Measurements from ENCODE around the gene SMAD1.
A peak's percentile ranks its signal among the peaks of the same experiment; 100 is the strongest.

SMAD1 gene

DNA sequence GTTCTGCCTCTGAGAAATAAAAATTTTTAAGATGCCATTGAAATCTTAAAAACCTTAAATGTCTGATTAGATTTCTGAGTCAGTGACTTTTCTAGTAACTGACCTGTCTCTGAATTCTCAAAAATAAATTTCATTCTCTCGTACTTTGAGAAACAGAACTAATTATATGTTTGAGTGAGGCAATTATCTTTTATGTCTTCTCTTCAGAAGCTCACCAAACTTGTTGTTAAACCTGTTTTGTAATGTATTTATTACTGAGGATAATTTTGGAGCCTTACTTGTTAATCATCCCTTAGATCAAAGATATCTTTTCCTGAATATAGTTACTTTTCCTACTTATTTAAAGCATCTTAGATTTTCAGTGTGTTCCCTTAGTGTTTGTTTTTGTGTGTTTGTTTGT lies 73.0 kb downstream of the SMAD1 start:
- TF ChIP-seq, protein P1, sequence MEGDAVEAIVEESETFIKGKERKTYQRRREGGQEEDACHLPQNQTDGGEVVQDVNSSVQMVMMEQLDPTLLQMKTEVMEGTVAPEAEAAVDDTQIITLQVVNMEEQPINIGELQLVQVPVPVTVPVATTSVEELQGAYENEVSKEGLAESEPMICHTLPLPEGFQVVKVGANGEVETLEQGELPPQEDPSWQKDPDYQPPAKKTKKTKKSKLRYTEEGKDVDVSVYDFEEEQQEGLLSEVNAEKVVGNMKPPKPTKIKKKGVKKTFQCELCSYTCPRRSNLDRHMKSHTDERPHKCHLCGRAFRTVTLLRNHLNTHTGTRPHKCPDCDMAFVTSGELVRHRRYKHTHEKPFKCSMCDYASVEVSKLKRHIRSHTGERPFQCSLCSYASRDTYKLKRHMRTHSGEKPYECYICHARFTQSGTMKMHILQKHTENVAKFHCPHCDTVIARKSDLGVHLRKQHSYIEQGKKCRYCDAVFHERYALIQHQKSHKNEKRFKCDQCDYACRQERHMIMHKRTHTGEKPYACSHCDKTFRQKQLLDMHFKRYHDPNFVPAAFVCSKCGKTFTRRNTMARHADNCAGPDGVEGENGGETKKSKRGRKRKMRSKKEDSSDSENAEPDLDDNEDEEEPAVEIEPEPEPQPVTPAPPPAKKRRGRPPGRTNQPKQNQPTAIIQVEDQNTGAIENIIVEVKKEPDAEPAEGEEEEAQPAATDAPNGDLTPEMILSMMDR (IDR thresholded peaks at IDR 0.05; ENCODE audit: low read depth, low read length) = no peak
- H3K4me3 ChIP-seq (ENCODE audit: low read depth, low read length) = no peak overlapping the region
- in situ Hi-C loops (cut with HindIII; ENCODE audit: low sequenced_read_pairs) = no loop called here
- DNase-seq (ENCODE audit: low read depth, low spot score) = no peak

GRCh38 chr4:145557720-145558119 lies 76.1 kb downstream of the SMAD1 start:
- TF ChIP-seq, protein P1 (IDR thresholded peaks at IDR 0.05; ENCODE audit: low read depth, low read length) = peak; percentile 94
- H3K4me3 ChIP-seq (ENCODE audit: low read depth, low read length) = no peak overlapping the region
- in situ Hi-C loops (cut with HindIII; ENCODE audit: low sequenced_read_pairs) = no loop called here
- DNase-seq (ENCODE audit: low read depth, low spot score) = peak; percentile 73

- DNase-seq (ENCODE audit: low read depth, low spot score) = no peak
- no peak overlapping the region for H3K4me3 ChIP-seq (ENCODE audit: low read depth, low read length)
- in situ Hi-C loops (cut with HindIII; ENCODE audit: low sequenced_read_pairs) = no loop called here
- TF ChIP-seq, protein P1 (IDR thresholded peaks at IDR 0.05; ENCODE audit: low read depth, low read length) = no peak
Observed at GRCh38 chr4:145563293-145563985, 81.8 kb downstream of the SMAD1 start.

DNA sequence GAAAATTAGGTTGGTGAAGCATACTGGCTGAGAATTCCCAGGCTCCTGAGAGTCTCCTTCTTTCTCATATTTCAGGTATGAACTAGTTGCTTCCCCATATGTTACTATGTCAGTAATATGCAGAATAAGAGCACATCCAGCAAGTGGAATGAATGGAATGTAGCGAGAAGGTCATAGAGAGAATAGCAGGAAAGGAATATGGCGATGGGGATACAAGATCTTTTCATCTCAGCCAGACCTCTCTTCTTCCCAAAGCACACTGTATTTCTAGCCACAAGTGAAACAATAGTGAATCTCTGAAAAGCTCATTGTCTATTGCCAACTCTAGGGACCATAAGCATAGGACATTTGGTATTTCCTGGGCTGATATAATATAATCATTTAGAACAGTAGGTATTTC lies 82.9 kb downstream of the SMAD1 start:
- in situ Hi-C loops (cut with HindIII; ENCODE audit: low sequenced_read_pairs) = no loop called here
- no peak for DNase-seq (ENCODE audit: low read depth, low spot score)
- H3K4me3 ChIP-seq (ENCODE audit: low read depth, low read length) = no peak overlapping the region
- TF ChIP-seq, protein P1 (IDR thresholded peaks at IDR 0.05; ENCODE audit: low read depth, low read length) = no peak

DNA sequence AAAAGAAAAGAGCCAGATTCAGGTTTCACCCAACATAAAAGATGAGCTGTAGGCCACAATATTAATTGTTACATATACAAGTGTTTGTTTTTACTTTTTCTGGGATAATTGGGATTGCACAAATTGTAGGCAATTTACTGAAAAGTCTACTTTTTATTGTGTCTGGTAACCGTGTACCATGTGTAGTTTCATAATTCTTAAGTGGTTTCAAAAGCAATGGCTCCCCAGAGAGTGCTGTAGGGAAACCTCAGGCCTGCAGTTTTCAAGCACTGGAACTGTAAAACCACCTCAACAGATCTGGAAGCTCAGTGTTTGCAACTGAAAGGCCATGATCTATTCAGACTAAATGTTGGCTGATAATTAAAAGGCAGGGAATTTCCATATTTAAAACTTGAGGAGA lies 83.7 kb downstream of the SMAD1 start:
- no peak for DNase-seq (ENCODE audit: low read depth, low spot score)
- no peak overlapping the region for H3K4me3 ChIP-seq (ENCODE audit: low read depth, low read length)
- TF ChIP-seq, protein P1 (IDR thresholded peaks at IDR 0.05; ENCODE audit: low read depth, low read length) = no peak
- in situ Hi-C loops (cut with HindIII; ENCODE audit: low sequenced_read_pairs) = no loop called here

- TF ChIP-seq, protein P1 (IDR thresholded peaks at IDR 0.05; ENCODE audit: low read depth, low read length) = no peak
- no peak for DNase-seq (ENCODE audit: low read depth, low spot score)
- in situ Hi-C loops (cut with HindIII; ENCODE audit: low sequenced_read_pairs) = no loop called here
- H3K4me3 ChIP-seq (ENCODE audit: low read depth, low read length) = no peak overlapping the region
Observed at GRCh38 chr4:145566086-145566708, 84.5 kb downstream of the SMAD1 start.
